Measurements from ENCODE around the gene HCN2.
"Not testable (repeated sequence)": the region's sequence is repeated elsewhere in the genome, so short reads cannot be mapped to it uniquely, and the experiment has no call there.

HCN2 gene

GRCh38 chr19:605061-605971 lies 15.6 kb downstream of the HCN2 start:
- not testable (repeated sequence) for DNase-seq

GRCh38 chr19:607301-608154 lies 17.8 kb downstream of the HCN2 start:
- no peak for DNase-seq

- no peak for DNase-seq
These were observed 18.7 kb downstream of the HCN2 start for GRCh38 chr19:608155-609003.

- no peak for DNase-seq
These were observed 19.3 kb downstream of the HCN2 start for GRCh38 chr19:609004-609346.

GRCh38 chr19:610071-610800 lies 20.6 kb downstream of the HCN2 start:
- DNase-seq: peak in 2 of 3 experiments; percentile 57 to 72

GRCh38 chr19:610801-611480 lies 21.3 kb downstream of the HCN2 start:
- DNase-seq: peak in 1 of 3 experiments; percentile 38

GRCh38 chr19:611481-611868 lies 21.8 kb downstream of the HCN2 start:
- DNase-seq: no peak

- DNase-seq: no peak
These were observed 23.3 kb downstream of the HCN2 start for GRCh38 chr19:612941-613340.

- DNase-seq: no peak
These were observed 24.3 kb downstream of the HCN2 start for GRCh38 chr19:613732-614567.

GRCh38 chr19:615619-616018 lies 25.9 kb downstream of the HCN2 start:
- no peak for DNase-seq

GRCh38 chr19:616062-616700 lies 26.5 kb downstream of the HCN2 start:
- no peak for DNase-seq

- no peak for DNase-seq
These were observed 27.3 kb downstream of the HCN2 start for GRCh38 chr19:616747-617526.

GRCh38 chr19:617551-618246 lies 28.0 kb downstream of the HCN2 start:
- no peak for DNase-seq

GRCh38 chr19:618247-618619 lies 28.6 kb downstream of the HCN2 start:
- DNase-seq: no peak

- no peak for DNase-seq
These were observed 29.1 kb downstream of the HCN2 start for GRCh38 chr19:618674-619285.

- no peak for DNase-seq
These were observed 29.8 kb downstream of the HCN2 start for GRCh38 chr19:619286-620002.

GRCh38 chr19:620166-620862 lies 30.6 kb downstream of the HCN2 start:
- no peak for DNase-seq

Data from NCI-H1417 (cell line).